ENCODE data around the gene SOX6.

Gene SOX6

DNA sequence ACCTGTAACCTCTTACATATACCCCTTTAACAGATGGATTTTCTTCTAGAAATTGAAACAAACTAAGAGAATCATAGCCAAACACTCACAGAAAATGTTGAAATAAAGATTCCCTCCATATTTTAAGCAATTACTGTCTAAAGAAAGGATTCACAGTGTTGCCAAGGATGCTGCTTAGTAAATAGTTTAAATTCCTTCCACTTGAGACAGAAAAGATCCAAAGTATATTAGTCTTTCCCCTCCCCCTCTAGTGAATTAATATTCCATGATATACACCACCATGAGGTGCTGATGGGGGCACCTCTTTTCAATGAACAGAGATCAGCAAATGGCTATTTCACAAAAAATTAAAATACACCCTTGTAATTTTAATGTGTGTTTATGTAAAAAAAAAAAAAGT, 186.8 kb downstream of the SOX6 start:
- Histone ChIP-seq H3K9ac (ENCODE audit: low read length) (no peak overlapping the region), H3K27ac (ENCODE audit: low read length) (no peak overlapping the region), H3K4me1 (ENCODE audit: low read length) (no peaks in the 10 kb centered on the region), H3K4me2 (ENCODE audit: low read length) (no peak overlapping the region), H3K79me2 (ENCODE audit: low read length) (no peaks in the 10 kb centered on the region), H3K4me3 (ENCODE audit: low read length) (no peak overlapping the region), H3K36me3 (replicated peaks; ENCODE audit: low read depth, low read length) (no peaks in the 10 kb centered on the region), H4K20me1 (ENCODE audit: insufficient read depth, low read length) (no peaks in the 10 kb centered on the region), H3K9me3 (ENCODE audit: insufficient read depth, low read length) (no peaks in the 10 kb centered on the region), H3K27me3 (ENCODE audit: low read depth, low read length) (no peaks in the 10 kb centered on the region), H2AFZ (ENCODE audit: low read depth, low read length) (no peak overlapping the region)
- TF ChIP-seq, protein P1, sequence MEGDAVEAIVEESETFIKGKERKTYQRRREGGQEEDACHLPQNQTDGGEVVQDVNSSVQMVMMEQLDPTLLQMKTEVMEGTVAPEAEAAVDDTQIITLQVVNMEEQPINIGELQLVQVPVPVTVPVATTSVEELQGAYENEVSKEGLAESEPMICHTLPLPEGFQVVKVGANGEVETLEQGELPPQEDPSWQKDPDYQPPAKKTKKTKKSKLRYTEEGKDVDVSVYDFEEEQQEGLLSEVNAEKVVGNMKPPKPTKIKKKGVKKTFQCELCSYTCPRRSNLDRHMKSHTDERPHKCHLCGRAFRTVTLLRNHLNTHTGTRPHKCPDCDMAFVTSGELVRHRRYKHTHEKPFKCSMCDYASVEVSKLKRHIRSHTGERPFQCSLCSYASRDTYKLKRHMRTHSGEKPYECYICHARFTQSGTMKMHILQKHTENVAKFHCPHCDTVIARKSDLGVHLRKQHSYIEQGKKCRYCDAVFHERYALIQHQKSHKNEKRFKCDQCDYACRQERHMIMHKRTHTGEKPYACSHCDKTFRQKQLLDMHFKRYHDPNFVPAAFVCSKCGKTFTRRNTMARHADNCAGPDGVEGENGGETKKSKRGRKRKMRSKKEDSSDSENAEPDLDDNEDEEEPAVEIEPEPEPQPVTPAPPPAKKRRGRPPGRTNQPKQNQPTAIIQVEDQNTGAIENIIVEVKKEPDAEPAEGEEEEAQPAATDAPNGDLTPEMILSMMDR (IDR thresholded peaks at IDR 0.05; ENCODE audit: low read depth, low read length): no peak
- no peak for TF ChIP-seq EZH2phosphoT487 (IDR thresholded peaks at IDR 0.05; ENCODE audit: low read depth)

- H3K9ac ChIP-seq (ENCODE audit: low read length): no peak overlapping the region
- no peaks in the 10 kb centered on the region for H3K9me3 ChIP-seq (ENCODE audit: insufficient read depth, low read length)
- no peaks in the 10 kb centered on the region for H3K79me2 ChIP-seq (ENCODE audit: low read length)
- H3K4me1 ChIP-seq (ENCODE audit: low read length): no peaks in the 10 kb centered on the region
- H2AFZ ChIP-seq (ENCODE audit: low read depth, low read length): no peak overlapping the region
- no peak overlapping the region for H3K27ac ChIP-seq (ENCODE audit: low read length)
- no peak overlapping the region for H3K4me2 ChIP-seq (ENCODE audit: low read length)
- no peaks in the 10 kb centered on the region for H3K36me3 ChIP-seq (replicated peaks; ENCODE audit: low read depth, low read length)
- TF ChIP-seq, protein P1 (IDR thresholded peaks at IDR 0.05; ENCODE audit: low read depth, low read length): no peak
- no peak for TF ChIP-seq EZH2phosphoT487 (IDR thresholded peaks at IDR 0.05; ENCODE audit: low read depth)
- H3K27me3 ChIP-seq (ENCODE audit: low read depth, low read length): no peaks in the 10 kb centered on the region
- no peak overlapping the region for H3K4me3 ChIP-seq (ENCODE audit: low read length)
- H4K20me1 ChIP-seq (ENCODE audit: insufficient read depth, low read length): no peaks in the 10 kb centered on the region
Observed at GRCh38 chr11:16167706-16168487, 188.4 kb downstream of the SOX6 start.

GRCh38 chr11:16166571-16166970, 189.8 kb downstream of the SOX6 start:
- H3K9ac ChIP-seq (ENCODE audit: low read length): no peak overlapping the region
- H3K79me2 ChIP-seq (ENCODE audit: low read length): no peaks in the 10 kb centered on the region
- H3K36me3 ChIP-seq (replicated peaks; ENCODE audit: low read depth, low read length): no peaks in the 10 kb centered on the region
- H3K4me3 ChIP-seq (ENCODE audit: low read length): no peak overlapping the region
- no peaks in the 10 kb centered on the region for H3K27me3 ChIP-seq (ENCODE audit: low read depth, low read length)
- H2AFZ ChIP-seq (ENCODE audit: low read depth, low read length): no peak overlapping the region
- no peaks in the 10 kb centered on the region for H3K4me1 ChIP-seq (ENCODE audit: low read length)
- no peaks in the 10 kb centered on the region for H3K9me3 ChIP-seq (ENCODE audit: insufficient read depth, low read length)
- TF ChIP-seq, protein P1 (IDR thresholded peaks at IDR 0.05; ENCODE audit: low read depth, low read length): no peak
- TF ChIP-seq EZH2phosphoT487 (IDR thresholded peaks at IDR 0.05; ENCODE audit: low read depth): no peak
- H4K20me1 ChIP-seq (ENCODE audit: insufficient read depth, low read length): no peaks in the 10 kb centered on the region
- no peak overlapping the region for H3K27ac ChIP-seq (ENCODE audit: low read length)
- H3K4me2 ChIP-seq (ENCODE audit: low read length): no peak overlapping the region

- no peaks in the 10 kb centered on the region for H3K36me3 ChIP-seq (replicated peaks; ENCODE audit: low read depth, low read length)
- H3K4me2 ChIP-seq (ENCODE audit: low read length): no peak overlapping the region
- H3K4me1 ChIP-seq (ENCODE audit: low read length): no peaks in the 10 kb centered on the region
- H3K4me3 ChIP-seq (ENCODE audit: low read length): no peak overlapping the region
- H3K9ac ChIP-seq (ENCODE audit: low read length): no peak overlapping the region
- H3K79me2 ChIP-seq (ENCODE audit: low read length): no peaks in the 10 kb centered on the region
- TF ChIP-seq EZH2phosphoT487 (IDR thresholded peaks at IDR 0.05; ENCODE audit: low read depth): no peak
- TF ChIP-seq, protein P1 (IDR thresholded peaks at IDR 0.05; ENCODE audit: low read depth, low read length): no peak
- H3K27me3 ChIP-seq (ENCODE audit: low read depth, low read length): no peaks in the 10 kb centered on the region
- H2AFZ ChIP-seq (ENCODE audit: low read depth, low read length): no peak overlapping the region
- no peak overlapping the region for H3K27ac ChIP-seq (ENCODE audit: low read length)
- no peaks in the 10 kb centered on the region for H4K20me1 ChIP-seq (ENCODE audit: insufficient read depth, low read length)
- no peaks in the 10 kb centered on the region for H3K9me3 ChIP-seq (ENCODE audit: insufficient read depth, low read length)
Observed at GRCh38 chr11:16160146-16160545, 196.2 kb downstream of the SOX6 start.
